ENCODE results near the gene JOSD1.

The JOSD1 gene

GRCh38 chr22:38696606-38697424 lies 3.9 kb downstream of the JOSD1 start:
- Mint-ChIP-seq H3K4me3 (peak overlapping the region; percentile 94), H3K4me1 (ENCODE audit: low read depth) (peaks cover 61% of the 10 kb centered on the region), H3K27me3 (no peaks in the 10 kb centered on the region), H3K27ac (peak overlapping the region; percentile 90), H3K9me3 (ENCODE audit: low read depth) (no peaks in the 10 kb centered on the region), H3K36me3 (peaks cover 12% of the 10 kb centered on the region)

GRCh38 chr22:38694940-38695339 lies 5.8 kb downstream of the JOSD1 start:
- H3K27me3 Mint-ChIP-seq = no peaks in the 10 kb centered on the region
- H3K9me3 Mint-ChIP-seq (ENCODE audit: low read depth) = no peaks in the 10 kb centered on the region
- peaks cover 56% of the 10 kb centered on the region for H3K4me1 Mint-ChIP-seq (ENCODE audit: low read depth)
- peak overlapping the region; percentile 35 for H3K4me3 Mint-ChIP-seq
- peaks cover 12% of the 10 kb centered on the region for H3K36me3 Mint-ChIP-seq
- peak overlapping the region; percentile 7 for H3K27ac Mint-ChIP-seq

GRCh38 chr22:38694049-38694448 lies 6.7 kb downstream of the JOSD1 start:
- Mint-ChIP-seq H3K27ac (no peak overlapping the region), H3K9me3 (ENCODE audit: low read depth) (no peaks in the 10 kb centered on the region), H3K36me3 (peaks cover 12% of the 10 kb centered on the region)

GRCh38 chr22:38689651-38690050 lies 11.1 kb downstream of the JOSD1 start:
- no peaks in the 10 kb centered on the region for H3K9me3 Mint-ChIP-seq (ENCODE audit: low read depth)
- peaks cover 5% of the 10 kb centered on the region for H3K36me3 Mint-ChIP-seq
- peaks cover 10% of the 10 kb centered on the region for H3K4me1 Mint-ChIP-seq (ENCODE audit: low read depth)
- H3K27me3 Mint-ChIP-seq = no peaks in the 10 kb centered on the region
- no peak overlapping the region for H3K27ac Mint-ChIP-seq
- H3K4me3 Mint-ChIP-seq = no peak overlapping the region

More at GRCh38 chr22:38694049-38694448, 6.7 kb downstream of the JOSD1 start:
- Mint-ChIP-seq H3K4me3 (no peak overlapping the region), H3K4me1 (ENCODE audit: low read depth) (peaks cover 47% of the 10 kb centered on the region), H3K27me3 (no peaks in the 10 kb centered on the region)

GRCh38 chr22:38685761-38686160 lies 15.0 kb downstream of the JOSD1 start:
- Mint-ChIP-seq H3K27me3 (no peaks in the 10 kb centered on the region), H3K36me3 (peaks cover 5% of the 10 kb centered on the region), H3K4me1 (ENCODE audit: low read depth) (peaks cover 16% of the 10 kb centered on the region), H3K4me3 (no peak overlapping the region), H3K9me3 (ENCODE audit: low read depth) (no peaks in the 10 kb centered on the region), H3K27ac (no peak overlapping the region)

- Mint-ChIP-seq H3K4me1 (ENCODE audit: low read depth) (peaks cover 16% of the 10 kb centered on the region), H3K9me3 (ENCODE audit: low read depth) (no peaks in the 10 kb centered on the region), H3K27me3 (no peaks in the 10 kb centered on the region), H3K4me3 (no peak overlapping the region), H3K36me3 (peaks cover 5% of the 10 kb centered on the region), H3K27ac (no peak overlapping the region)
These were observed 15.8 kb downstream of the JOSD1 start for GRCh38 chr22:38684895-38685294.

- H3K4me1 Mint-ChIP-seq (ENCODE audit: low read depth) = peaks cover 16% of the 10 kb centered on the region
- H3K27ac Mint-ChIP-seq = peak within 1 kb of the TSS; percentile 99
- H3K27me3 Mint-ChIP-seq = no peaks in the 10 kb centered on the region
- no peaks in the 10 kb centered on the region for H3K9me3 Mint-ChIP-seq (ENCODE audit: low read depth)
- peak within 1 kb of the TSS; percentile 99 for H3K4me3 Mint-ChIP-seq
- H3K36me3 Mint-ChIP-seq = peaks cover 3% of the 10 kb centered on the region
These were observed 19.0 kb downstream of the JOSD1 start, which contains the start of gene TOMM22 for GRCh38 chr22:38681582-38682335. TSS of gene TOMM22 (plus strand) at chr22:38681957. CDS start at chr22:38681979, 22 bp downstream.

- H3K9me3 Mint-ChIP-seq (ENCODE audit: low read depth) = no peaks in the 10 kb centered on the region
These were observed 24.9 kb downstream of the JOSD1 start for GRCh38 chr22:38675833-38676232.

GRCh38 chr22:38674888-38675287 lies 25.9 kb downstream of the JOSD1 start:
- no peaks in the 10 kb centered on the region for H3K9me3 Mint-ChIP-seq (ENCODE audit: low read depth)
- H3K36me3 Mint-ChIP-seq = peaks cover 4% of the 10 kb centered on the region
- no peaks in the 10 kb centered on the region for H3K4me1 Mint-ChIP-seq (ENCODE audit: low read depth)
- no peaks in the 10 kb centered on the region for H3K27me3 Mint-ChIP-seq
- no peak overlapping the region for H3K4me3 Mint-ChIP-seq
- H3K27ac Mint-ChIP-seq = no peak overlapping the region

More at GRCh38 chr22:38675833-38676232, 24.9 kb downstream of the JOSD1 start:
- H3K27ac Mint-ChIP-seq = no peak overlapping the region
- no peak overlapping the region for H3K4me3 Mint-ChIP-seq
- peaks cover 4% of the 10 kb centered on the region for H3K36me3 Mint-ChIP-seq
- no peaks in the 10 kb centered on the region for H3K27me3 Mint-ChIP-seq
- H3K4me1 Mint-ChIP-seq (ENCODE audit: low read depth) = no peaks in the 10 kb centered on the region

GRCh38 chr22:38657045-38657909 lies 43.5 kb downstream of the JOSD1 start:
- Mint-ChIP-seq H3K4me3 (peak overlapping the region; percentile 94), H3K27ac (peak overlapping the region; percentile 98), H3K9me3 (ENCODE audit: low read depth) (no peaks in the 10 kb centered on the region), H3K36me3 (no peaks in the 10 kb centered on the region), H3K27me3 (no peaks in the 10 kb centered on the region), H3K4me1 (ENCODE audit: low read depth) (peaks cover 15% of the 10 kb centered on the region)

GRCh38 chr22:38656256-38657044 lies 44.3 kb downstream of the JOSD1 start, which contains the start of the genes CBY1 and FAM227A:
TSS of gene CBY1 (plus strand) at chr22:38656638. CDS start at chr22:38668055, 11,417 bp downstream.
TSS of gene FAM227A (minus strand) at chr22:38656392. CDS start at chr22:38650168, 6,224 bp downstream.
- no peaks in the 10 kb centered on the region for H3K36me3 Mint-ChIP-seq
- H3K9me3 Mint-ChIP-seq (ENCODE audit: low read depth) = no peaks in the 10 kb centered on the region
- H3K4me1 Mint-ChIP-seq (ENCODE audit: low read depth) = peaks cover 15% of the 10 kb centered on the region
- peak within 1 kb of the TSS; percentile 94 for H3K4me3 Mint-ChIP-seq
- H3K27ac Mint-ChIP-seq = peak within 1 kb of the TSS; percentile 98
- no peaks in the 10 kb centered on the region for H3K27me3 Mint-ChIP-seq

GRCh38 chr22:38655519-38656255 lies 45.1 kb downstream of the JOSD1 start:
- Mint-ChIP-seq H3K4me3 (peak overlapping the region; percentile 94), H3K27ac (peak overlapping the region; percentile 98), H3K27me3 (no peaks in the 10 kb centered on the region), H3K36me3 (no peaks in the 10 kb centered on the region), H3K9me3 (ENCODE audit: low read depth) (no peaks in the 10 kb centered on the region), H3K4me1 (ENCODE audit: low read depth) (peaks cover 15% of the 10 kb centered on the region)

- Mint-ChIP-seq H3K27me3 (no peaks in the 10 kb centered on the region), H3K4me1 (ENCODE audit: low read depth) (peaks cover 15% of the 10 kb centered on the region), H3K36me3 (no peaks in the 10 kb centered on the region), H3K4me3 (no peak overlapping the region), H3K9me3 (ENCODE audit: low read depth) (no peaks in the 10 kb centered on the region), H3K27ac (no peak overlapping the region)
These were observed 47.0 kb downstream of the JOSD1 start for GRCh38 chr22:38653741-38654140.
